Keratinocyte (primary cell): ENCODE measurements around the gene ATP5ME. TPM values are rescaled to one million over a fixed set of nuclear protein-coding genes. Genes with fewer than 3 reads are reported as not detected.

Source experiments
- DNase-seq: peaks from one replicate; pipeline ENCODE4 v3.0.0-alpha.2; 2011; ENCODE audit warnings: low read depth, missing footprints, low spot score
- FAIRE-seq: peaks from 2 replicates; lab custom pipeline; 2011; peaks lifted over from hg19 to GRCh38; lab: Jason Lieb, UNC
- H2AFZ ChIP-seq: 2 replicates; pipeline ENCODE4 v1.6.0; 2012; ENCODE audit warnings: low read length, control low read depth, inconsistent platforms; ENCODE audit not compliant: control insufficient read depth
- H3K27ac ChIP-seq: 2 replicates; pipeline ENCODE4 v1.5.1; 2011; ENCODE audit warnings: low read length; ENCODE audit not compliant: control insufficient read depth, insufficient read depth
- H3K27me3 ChIP-seq: 3 replicates; pipeline ENCODE4 v1.6.0; 2011; ENCODE audit warnings: low read length; ENCODE audit not compliant: control insufficient read depth, insufficient read depth; ENCODE audit errors: extremely low read depth
- H3K36me3 ChIP-seq, 2 experiments: 2 replicates in 1 of 2; 3 replicates in 1 of 2; pipeline ENCODE4 v1.5.1; 2011; ENCODE audit warnings: low read length in 2 of 2, mild to moderate bottlenecking in 1 of 2; ENCODE audit not compliant: control insufficient read depth in 2 of 2, insufficient read depth in 2 of 2; ENCODE audit errors: extremely low read depth in 1 of 2
- H3K4me1 ChIP-seq: 3 replicates; pipeline ENCODE4 v1.5.1; 2011; ENCODE audit warnings: low read length; ENCODE audit not compliant: control insufficient read depth, insufficient read depth; ENCODE audit errors: extremely low read depth
- H3K4me2 ChIP-seq: 3 replicates; pipeline ENCODE4 v1.6.0; 2011; ENCODE audit warnings: low read depth, low read length; ENCODE audit not compliant: control insufficient read depth, insufficient read depth; ENCODE audit errors: extremely low read depth
- H3K4me3 ChIP-seq, 3 experiments: fragments of 200-600 bp in 1 of 3; sonication (generic) in 1 of 3; 2 replicates in 2 of 3; 3 replicates in 1 of 3; pipeline ENCODE4 v1.5.1; 2011 to 2016; ENCODE audit warnings: low read length in 3 of 3, mild to moderate bottlenecking in 3 of 3, control low read depth in 2 of 3, inconsistent platforms in 1 of 3, low read depth in 1 of 3, mixed read lengths in 1 of 3, mixed run types in 1 of 3, moderate library complexity in 1 of 3; ENCODE audit not compliant: control insufficient read depth in 2 of 3, insufficient read depth in 2 of 3; ENCODE audit errors: extremely low read depth in 1 of 3
- H3K79me2 ChIP-seq: 2 replicates; pipeline ENCODE4 v1.6.0; 2012; ENCODE audit warnings: low read length; ENCODE audit not compliant: control insufficient read depth, insufficient read depth
- H3K9ac ChIP-seq: 3 replicates; pipeline ENCODE4 v1.6.0; 2011; ENCODE audit warnings: low read length; ENCODE audit not compliant: control insufficient read depth, insufficient read depth; ENCODE audit errors: extremely low read depth
- H3K9me1 ChIP-seq: 3 replicates; pipeline ENCODE4 v1.6.0; 2011; ENCODE audit warnings: low read length; ENCODE audit not compliant: control insufficient read depth, insufficient read depth; ENCODE audit errors: extremely low read depth
- H3K9me3 ChIP-seq: 2 replicates; pipeline ENCODE4 v1.5.1; 2012; ENCODE audit warnings: low read depth, low read length; ENCODE audit not compliant: control insufficient read depth
- H4K20me1 ChIP-seq: 3 replicates; pipeline ENCODE4 v1.6.0; 2011; ENCODE audit warnings: low read length; ENCODE audit not compliant: control insufficient read depth, insufficient read depth; ENCODE audit errors: extremely low read depth
- CTCF ChIP-seq, 3 experiments: IDR thresholded peaks in 1 of 3; conservative IDR thresholded peaks in 1 of 3; optimal IDR thresholded peaks in 1 of 3; 2 replicates in 2 of 3; 3 replicates in 1 of 3; pipeline versions ENCODE3 to v1.5.1; 2011; ENCODE audit warnings: low read length in 3 of 3, mild to moderate bottlenecking in 3 of 3, moderate library complexity in 2 of 3, control low read depth in 1 of 3, inconsistent platforms in 1 of 3; ENCODE audit not compliant: insufficient read depth in 2 of 3; ENCODE audit errors: extremely low read depth in 1 of 3
- EZH2 ChIP-seq: IDR thresholded peaks from one replicate; pipeline ENCODE4 v1.6.1; 2012; ENCODE audit warnings: inconsistent platforms, mild to moderate bottlenecking, low read length, moderate library complexity
- dilution Hi-C: fragments of 300-500 bp; cut with MboI; formaldehyde crosslinking; loops from one replicate; pipeline ENCODE4 v1.7.0; 2020; ENCODE audit warnings: low sequenced_read_pairs; ENCODE audit not compliant: extremely low pct_ligation_motif_present
- polyA plus RNA-seq, 5 experiments: library from polyadenylated mRNA; depleted of rRNA in 3 of 5; stranded (reverse) in 3 of 5; stranded (forward) in 1 of 5; unstranded in 1 of 5; fragments of >200 nt; gene quantifications; 1 replicate in 1 of 5; 2 replicates in 3 of 5; 3 replicates in 1 of 5; pipeline versions ENCODE4 v1.2.1 to v1.2.3, GENCODE V29; 2011 to 2012; ENCODE audit warnings: missing spikeins in 2 of 5, low read depth in 1 of 5, low replicate concordance in 1 of 5

The ATP5ME gene
- polyA plus RNA-seq, 1 donor (not counting 4 experiments of a cell fraction or from before 2014, with no cell fraction given): 438 TPM

GRCh38 chr4:717601-718320 lies 43.7 kb upstream of the ATP5ME start:
- Histone ChIP-seq H3K27me3 (no peaks in the 10 kb centered on the region), H3K9ac (no peak overlapping the region), H3K36me3 (peaks cover 4 to 7% of the 10 kb centered on the region in 2 experiments), H4K20me1 (peaks cover 18% of the 10 kb centered on the region), H3K4me3 (no peak overlapping the region), H3K27ac (no peak overlapping the region), H3K4me2 (no peak overlapping the region), H3K9me1 (no peaks in the 10 kb centered on the region), H3K79me2 (peaks cover 72% of the 10 kb centered on the region), H2AFZ (no peak overlapping the region), H3K4me1 (peaks cover 19% of the 10 kb centered on the region), H3K9me3 (no peaks in the 10 kb centered on the region)
- dilution Hi-C loops: no loop called here
- FAIRE-seq: no peak
- TF ChIP-seq EZH2: no peak
- TF ChIP-seq CTCF (optimal IDR thresholded peaks at IDR 0.05 in 1 of 3, IDR thresholded peaks at IDR 0.05 in 1 of 3, conservative IDR thresholded peaks at IDR 0.05 in 1 of 3; ENCODE audit: extremely low read depth in 1 of 3, insufficient read depth in 2 of 3, low read length in 3 of 3): no peak
- no peak for DNase-seq

- H3K4me1 ChIP-seq: no peaks in the 10 kb centered on the region
- peaks cover 7% of the 10 kb centered on the region for H4K20me1 ChIP-seq
- peaks cover 5 to 12% of the 10 kb centered on the region in 2 experiments for H3K36me3 ChIP-seq
- no peaks in the 10 kb centered on the region for H3K9me3 ChIP-seq
- H3K4me2 ChIP-seq: no peak overlapping the region
- no peak for DNase-seq
- H3K9me1 ChIP-seq: no peaks in the 10 kb centered on the region
- no peak for TF ChIP-seq EZH2
- no peak for TF ChIP-seq CTCF (optimal IDR thresholded peaks at IDR 0.05 in 1 of 3, IDR thresholded peaks at IDR 0.05 in 1 of 3, conservative IDR thresholded peaks at IDR 0.05 in 1 of 3; ENCODE audit: extremely low read depth in 1 of 3, insufficient read depth in 2 of 3, low read length in 3 of 3)
- H2AFZ ChIP-seq: no peak overlapping the region
- dilution Hi-C loops: no loop called here
- no peak overlapping the region for H3K9ac ChIP-seq
- H3K4me3 ChIP-seq: no peak overlapping the region
- H3K27me3 ChIP-seq: no peaks in the 10 kb centered on the region
- peaks cover 79% of the 10 kb centered on the region for H3K79me2 ChIP-seq
- H3K27ac ChIP-seq: no peak overlapping the region
- no peak for FAIRE-seq
Measured at GRCh38 chr4:714087-714486, 40.0 kb upstream of the ATP5ME start.
